SW 1271 (cell line): ENCODE measurements around the gene TRIM17.

Source experiments
- DNase-seq, 2 experiments: peaks; one replicate each; lab custom pipeline; 2025; lab: John Stamatoyannopoulos, UW

TRIM17 gene

GRCh38 chr1:228366866-228367741 lies 49.6 kb downstream of the TRIM17 start:
- DNase-seq: no peak

GRCh38 chr1:228366062-228366865 lies 50.4 kb downstream of the TRIM17 start:
- DNase-seq: no peak

GRCh38 chr1:228365271-228366061 lies 51.2 kb downstream of the TRIM17 start:
- no peak for DNase-seq

- DNase-seq: no peak
Measured at GRCh38 chr1:228364706-228365213, 51.9 kb downstream of the TRIM17 start.

GRCh38 chr1:228364068-228364705 lies 52.5 kb downstream of the TRIM17 start:
- no peak for DNase-seq

- DNase-seq: no peak
Measured at GRCh38 chr1:228363686-228364067, 53.0 kb downstream of the TRIM17 start.

- no peak for DNase-seq
Measured at GRCh38 chr1:228362884-228363450, 53.7 kb downstream of the TRIM17 start.

GRCh38 chr1:228362141-228362883 lies 54.3 kb downstream of the TRIM17 start:
- DNase-seq: no peak

- no peak for DNase-seq
Measured at GRCh38 chr1:228361314-228362140, 55.1 kb downstream of the TRIM17 start.

GRCh38 chr1:228360533-228361313 lies 55.9 kb downstream of the TRIM17 start:
- no peak for DNase-seq

- DNase-seq: no peak
Measured at GRCh38 chr1:228359613-228360532, 56.8 kb downstream of the TRIM17 start.

- DNase-seq: no peak
Measured at GRCh38 chr1:228358764-228359612, 57.7 kb downstream of the TRIM17 start.

- DNase-seq: no peak
Measured at GRCh38 chr1:228358039-228358763, 58.5 kb downstream of the TRIM17 start.
